IPS DF 6.9 (cell line): ENCODE data around the gene PADI4.

Experiments used
- DNase-seq: peaks from one replicate; pipeline ENCODE4 v3.0.0-alpha.2; 2013; ENCODE audit warnings: low read depth, low spot score
- H3K27ac ChIP-seq: one replicate; pipeline ENCODE4 v1.5.1; 2013; ENCODE audit warnings: low read length, control low read depth
- H3K27me3 ChIP-seq: 2 replicates; pipeline ENCODE4 v1.6.1; 2013; ENCODE audit warnings: mild to moderate bottlenecking, low read length; ENCODE audit not compliant: control insufficient read depth, insufficient read depth
- H3K36me3 ChIP-seq: 2 replicates; pipeline ENCODE4 v1.6.1; 2013; ENCODE audit warnings: low read length; ENCODE audit not compliant: control insufficient read depth, insufficient read depth
- H3K4me1 ChIP-seq: 2 replicates; pipeline ENCODE4 v1.6.1; 2013; ENCODE audit warnings: low read length; ENCODE audit not compliant: control insufficient read depth, insufficient read depth
- H3K4me3 ChIP-seq: 2 replicates; pipeline ENCODE4 v1.5.1; 2013; ENCODE audit warnings: mild to moderate bottlenecking, low read length
- H3K9me3 ChIP-seq: 2 replicates; pipeline ENCODE4 v1.6.1; 2013; ENCODE audit warnings: low read length, inconsistent platforms; ENCODE audit not compliant: control insufficient read depth, insufficient read depth
- WGBS: extraction: QIAGEN DNeasy Blood & Tissue Kit; methylation state at CpG from one replicate; pipeline ENCODE4 v1.1.7; 2013; ENCODE audit warnings: mixed read lengths, missing lambda C conversion rate; ENCODE audit not compliant: insufficient read length, insufficient coverage; 5-methylcytosine and 5-hydroxymethylcytosine counted together

Gene PADI4

GRCh38 chr1:17307946-17308345, at the start of gene PADI4:
Gene PADI4, plus strand, starts transcription at chr1:17308197. Its CDS starts 26 bp downstream, at chr1:17308223.
- H3K36me3 ChIP-seq, result no peaks in the 10 kb centered on the region
- H3K9me3 ChIP-seq, result no peaks in the 10 kb centered on the region
- no peak for DNase-seq
- no peak within 1 kb of the TSS for H3K27ac ChIP-seq
- whole genome bisulfite sequencing, result no CpG with 5 or more reads among the region's 8 CpGs
- no peak within 1 kb of the TSS for H3K4me3 ChIP-seq
- no peaks in the 10 kb centered on the region for H3K27me3 ChIP-seq
- 0 out of 2 replicates have a peak, but pooled peaks cover 2% of the 10 kb centered on the region for H3K4me1 ChIP-seq

- no peaks in the 10 kb centered on the region for H3K9me3 ChIP-seq
- no peaks in the 10 kb centered on the region for H3K27me3 ChIP-seq
- no peak overlapping the region for H3K27ac ChIP-seq
- H3K4me3 ChIP-seq, result no peak overlapping the region
- DNase-seq, result no peak
- H3K36me3 ChIP-seq, result no peaks in the 10 kb centered on the region
- WGBS, result no CpG with 5 or more reads among the region's 6 CpGs
- H3K4me1 ChIP-seq, result peaks cover 2% of the 10 kb centered on the region; the same call in 1 of the 2 replicates
These were observed 49.3 kb upstream of the PADI4 start for GRCh38 chr1:17258758-17259130.

- no peak for DNase-seq
- Histone ChIP-seq H3K9me3 (no peaks in the 10 kb centered on the region), H3K36me3 (no peaks in the 10 kb centered on the region), H3K27me3 (no peaks in the 10 kb centered on the region), H3K4me3 (no peak overlapping the region), H3K27ac (no peak overlapping the region), H3K4me1 (peaks cover 2% of the 10 kb centered on the region; the same call in 1 of the 2 replicates)
- no CpG with 5 or more reads among the region's 24 CpGs for WGBS
These were observed 48.6 kb upstream of the PADI4 start for GRCh38 chr1:17259233-17259873.

- no CpG with 5 or more reads among the region's 7 CpGs for WGBS
- no peaks in the 10 kb centered on the region for H3K36me3 ChIP-seq
- no peaks in the 10 kb centered on the region for H3K9me3 ChIP-seq
- no peak overlapping the region for H3K4me3 ChIP-seq
- H3K27ac ChIP-seq, result no peak overlapping the region
- H3K4me1 ChIP-seq, result peaks cover 2% of the 10 kb centered on the region; the same call in 1 of the 2 replicates
- H3K27me3 ChIP-seq, result no peaks in the 10 kb centered on the region
- DNase-seq, result no peak
These were observed 47.7 kb upstream of the PADI4 start for GRCh38 chr1:17260264-17260663.

GRCh38 chr1:17260738-17261137, 47.3 kb upstream of the PADI4 start:
- Histone ChIP-seq H3K4me3 (no peak overlapping the region), H3K4me1 (peaks cover 2% of the 10 kb centered on the region; the same call in 1 of the 2 replicates), H3K27me3 (no peaks in the 10 kb centered on the region), H3K36me3 (no peaks in the 10 kb centered on the region), H3K27ac (no peak overlapping the region), H3K9me3 (no peaks in the 10 kb centered on the region)
- DNase-seq, result no peak
- no CpG with 5 or more reads among the region's 5 CpGs for WGBS

GRCh38 chr1:17263936-17264335, 44.1 kb upstream of the PADI4 start:
- DNase-seq, result no peak
- no peaks in the 10 kb centered on the region for H3K36me3 ChIP-seq
- H3K27me3 ChIP-seq, result no peaks in the 10 kb centered on the region
- no peaks in the 10 kb centered on the region for H3K9me3 ChIP-seq
- no peak overlapping the region for H3K4me3 ChIP-seq
- H3K27ac ChIP-seq, result no peak overlapping the region
- H3K4me1 ChIP-seq, result no peaks in the 10 kb centered on the region; the same call in 1 of the 2 replicates

GRCh38 chr1:17264470-17264869, 43.5 kb upstream of the PADI4 start:
- no peaks in the 10 kb centered on the region for H3K27me3 ChIP-seq
- H3K36me3 ChIP-seq, result no peaks in the 10 kb centered on the region
- no CpG with 5 or more reads among the region's 5 CpGs for WGBS
- no peaks in the 10 kb centered on the region; the same call in 1 of the 2 replicates for H3K4me1 ChIP-seq
- H3K27ac ChIP-seq, result no peak overlapping the region
- no peak overlapping the region for H3K4me3 ChIP-seq
- no peaks in the 10 kb centered on the region for H3K9me3 ChIP-seq
- DNase-seq, result no peak

GRCh38 chr1:17265162-17265561, 42.8 kb upstream of the PADI4 start:
- Histone ChIP-seq H3K4me1 (no peaks in the 10 kb centered on the region), H3K9me3 (no peaks in the 10 kb centered on the region), H3K27ac (no peak overlapping the region), H3K36me3 (no peaks in the 10 kb centered on the region), H3K4me3 (no peak overlapping the region), H3K27me3 (no peaks in the 10 kb centered on the region)
- WGBS, result no CpG with 5 or more reads among the region's 2 CpGs
- DNase-seq, result no peak

- WGBS, result no CpG with 5 or more reads among the region's 4 CpGs
- no peak for DNase-seq
- Histone ChIP-seq H3K27me3 (no peaks in the 10 kb centered on the region), H3K4me3 (no peak overlapping the region), H3K9me3 (no peaks in the 10 kb centered on the region), H3K36me3 (no peaks in the 10 kb centered on the region), H3K27ac (no peak overlapping the region), H3K4me1 (no peaks in the 10 kb centered on the region)
These were observed 42.0 kb upstream of the PADI4 start for GRCh38 chr1:17265950-17266349.

- WGBS, result no CpG with 5 or more reads among the region's 23 CpGs
These were observed 36.9 kb upstream of the PADI4 start for GRCh38 chr1:17270891-17271765.

More at GRCh38 chr1:17270891-17271765, 36.9 kb upstream of the PADI4 start:
- Histone ChIP-seq H3K36me3 (no peaks in the 10 kb centered on the region), H3K9me3 (no peaks in the 10 kb centered on the region), H3K4me3 (no peak overlapping the region), H3K27me3 (no peaks in the 10 kb centered on the region), H3K4me1 (no peaks in the 10 kb centered on the region), H3K27ac (no peak overlapping the region)
- DNase-seq, result no peak
